Common myeloid progenitor, CD34-positive (primary cell): Measurements from ENCODE around the gene BCOR.
A peak's percentile ranks its signal among the peaks of the same experiment; 100 is the strongest.

Source experiments
- CTCF ChIA-PET: fragments of 350-600 bp; sonication (Branson Sonifier 250); formaldehyde crosslinking; loops from one replicate; lab custom pipeline; 2021; ENCODE audit warnings: antibody characterized with exemption; lab: Charles Lee
- POLR2A ChIA-PET: fragments of 350-600 bp; sonication (Branson Sonifier 250); formaldehyde crosslinking; loops from one replicate; lab custom pipeline; 2021; ENCODE audit warnings: antibody characterized with exemption; lab: Charles Lee
- DNase-seq, 3 donors: peaks; one replicate each; pipeline versions ENCODE4 v3.0.0 to v3.0.0-alpha.2; 2013
- H3K27ac ChIP-seq, 2 experiments: 1 replicate in 1 of 2; 2 replicates in 1 of 2; pipeline ENCODE4 v1.7.0; 2013; ENCODE audit warnings: inconsistent platforms in 2 of 2, low read length in 2 of 2, mild to moderate bottlenecking in 2 of 2, low read depth in 1 of 2, moderate library complexity in 1 of 2; ENCODE audit not compliant: severe bottlenecking in 2 of 2, insufficient read depth in 1 of 2, poor library complexity in 1 of 2
- H3K27me3 ChIP-seq, 5 experiments: replicated peaks in 2 of 5; 1 replicate in 3 of 5; 2 replicates in 2 of 5; pipeline versions ENCODE4 v1.6.1 to v1.7.0; 2013; ENCODE audit warnings: low read length in 4 of 5, mild to moderate bottlenecking in 2 of 5, moderate library complexity in 2 of 5, inconsistent platforms in 1 of 5; ENCODE audit not compliant: insufficient read depth in 5 of 5, control insufficient read depth in 4 of 5
- H3K36me3 ChIP-seq, 4 experiments: 1 replicate in 2 of 4; 2 replicates in 2 of 4; pipeline versions ENCODE4 v1.6.1 to v1.7.0; 2013; ENCODE audit warnings: low read length in 3 of 4, control low read depth in 1 of 4, mild to moderate bottlenecking in 1 of 4; ENCODE audit not compliant: control insufficient read depth in 4 of 4, insufficient read depth in 4 of 4
- H3K4me1 ChIP-seq, 4 experiments: 1 replicate in 3 of 4; 2 replicates in 1 of 4; pipeline versions ENCODE4 v1.6.1 to v1.7.1; 2013; ENCODE audit warnings: low read length in 3 of 4, mild to moderate bottlenecking in 3 of 4, control low read depth in 1 of 4, inconsistent platforms in 1 of 4, moderate library complexity in 1 of 4; ENCODE audit not compliant: control insufficient read depth in 4 of 4, insufficient read depth in 4 of 4; ENCODE audit errors: control extremely low read depth in 1 of 4
- H3K4me3 ChIP-seq, 7 experiments: 1 replicate in 4 of 7; 2 replicates in 3 of 7; pipeline versions ENCODE4 v1.5.1 to v1.7.0; 2013; ENCODE audit warnings: mild to moderate bottlenecking in 7 of 7, low read length in 6 of 7, moderate library complexity in 6 of 7, inconsistent platforms in 2 of 7, low read depth in 2 of 7, control low read depth in 1 of 7; ENCODE audit not compliant: insufficient read depth in 4 of 7, control insufficient read depth in 1 of 7; ENCODE audit errors: extremely low read depth in 1 of 7
- H3K9me3 ChIP-seq, 5 experiments: 1 replicate in 4 of 5; 2 replicates in 1 of 5; pipeline versions ENCODE4 v1.6.1 to v1.7.1; 2013; ENCODE audit warnings: low read length in 4 of 5, mild to moderate bottlenecking in 2 of 5, inconsistent platforms in 1 of 5, low read depth in 1 of 5, moderate library complexity in 1 of 5; ENCODE audit not compliant: control insufficient read depth in 4 of 5, insufficient read depth in 2 of 5; ENCODE audit errors: control extremely low read depth in 1 of 5
- WGBS: methylation state at CpG from one replicate; pipeline ENCODE4 v1.1.5; 2013; ENCODE audit not compliant: insufficient coverage; 5-methylcytosine and 5-hydroxymethylcytosine counted together

The BCOR gene

DNA sequence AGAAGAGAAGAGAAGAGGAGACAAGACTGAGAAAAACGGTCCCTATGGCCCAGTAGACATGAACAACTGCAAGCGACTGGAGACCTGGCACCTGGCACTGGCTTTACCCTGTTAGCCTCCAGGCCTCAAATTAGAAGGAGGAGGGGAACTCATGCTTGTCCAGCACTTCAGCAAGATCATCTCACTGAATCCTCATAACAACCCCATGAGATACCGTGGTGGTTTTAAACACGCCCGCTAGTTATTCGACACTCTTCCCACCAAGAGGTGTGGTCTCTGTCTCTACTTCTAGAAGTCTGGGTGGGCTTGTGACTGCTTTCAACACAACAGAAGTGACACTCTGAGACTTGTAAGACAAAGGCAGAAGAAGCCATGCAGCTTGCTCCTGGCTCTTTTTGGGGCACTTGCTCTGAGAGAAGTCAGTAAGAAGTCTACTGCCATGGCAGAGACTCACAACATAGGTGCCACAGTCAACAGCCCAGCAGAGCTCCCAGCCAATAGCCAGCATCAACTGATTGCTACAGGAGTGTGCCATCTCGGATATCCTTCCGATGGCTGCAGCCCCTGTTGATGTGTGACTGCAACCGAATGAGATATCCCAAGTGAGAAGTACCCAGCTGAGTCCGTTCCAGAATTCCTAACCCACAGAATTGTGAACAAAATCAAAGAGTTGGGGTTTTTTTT lies 34.0 kb upstream of the BCOR start:
- ChIA-PET POLR2A (no interaction called here), CTCF (interaction anchor here (0.8 to 1.5 kb wide), 2 partner anchors 10 to 20 kb away, joined by 3 to 4 read pairs; no protein-coding TSS in a partner anchor)
- Histone ChIP-seq H3K36me3 (peaks cover 0 to 2% (median 0%) of the 10 kb centered on the region in 4 experiments), H3K4me3 (no peak overlapping the region), H3K4me1 (peaks cover 0 to 4% (median 0%) of the 10 kb centered on the region in 4 experiments), H3K9me3 (no peaks in the 10 kb centered on the region), H3K27me3 (no peaks in the 10 kb centered on the region), H3K27ac (peak overlapping the region in 1 of 2 experiments; percentile 3)
- 87% methylated on average over 7 of the region's 10 CpGs for WGBS
- no peak for DNase-seq

DNA sequence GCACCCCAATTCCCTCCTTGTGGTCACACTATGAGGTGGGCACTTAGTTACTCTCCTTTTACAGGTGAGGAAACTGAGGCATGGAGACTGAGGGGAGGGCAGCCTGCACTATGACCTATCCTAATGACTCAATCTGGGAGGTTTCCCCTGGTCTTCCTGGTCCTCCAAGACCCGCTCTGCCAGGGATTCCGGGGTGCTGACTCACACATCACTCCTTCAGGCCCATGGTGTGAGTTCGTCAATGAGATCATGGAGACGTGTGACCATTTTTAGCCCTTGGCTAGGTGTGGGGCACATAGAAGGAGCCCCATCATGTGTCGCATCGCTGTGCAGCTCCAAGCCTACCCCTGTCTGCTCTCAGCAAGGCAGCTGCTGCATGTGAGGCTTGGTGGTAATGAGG lies 32.4 kb upstream of the BCOR start:
- Histone ChIP-seq H3K9me3 (no peaks in the 10 kb centered on the region), H3K36me3 (no peaks in the 10 kb centered on the region), H3K27me3 (no peaks in the 10 kb centered on the region), H3K4me1 (peaks cover 0 to 6% (median 0%) of the 10 kb centered on the region in 4 experiments), H3K4me3 (no peak overlapping the region), H3K27ac (no peak overlapping the region)
- 94% methylated on average over 6 of the region's 6 CpGs for WGBS
- POLR2A ChIA-PET, result no interaction called here
- DNase-seq, result no peak
- CTCF ChIA-PET, result interaction anchor here (1.9 kb wide), 1 partner anchor 16 kb away, joined by 6 read pairs; no protein-coding TSS in a partner anchor

DNA sequence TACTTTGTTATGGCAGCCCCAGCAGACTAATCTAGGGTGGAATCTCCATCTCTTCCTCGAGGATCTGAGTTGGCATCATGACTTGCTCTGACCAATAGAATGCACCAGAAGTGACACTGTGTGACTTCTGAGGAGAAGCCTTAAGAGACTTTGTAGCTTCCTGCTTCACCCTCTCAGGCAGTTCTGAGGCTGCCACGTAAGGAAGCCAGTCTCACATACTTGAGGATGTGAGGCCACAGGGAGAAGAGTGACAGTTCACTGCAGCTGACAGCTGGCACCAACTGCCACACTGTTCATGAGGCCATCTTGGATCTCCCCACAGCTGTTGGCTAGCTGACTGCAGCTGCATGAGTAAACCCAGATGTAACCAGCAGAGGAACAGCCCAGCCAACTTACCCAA lies 29.3 kb upstream of the BCOR start:
- Histone ChIP-seq H3K4me3 (no peak overlapping the region), H3K4me1 (peaks cover 0 to 6% (median 0%) of the 10 kb centered on the region in 4 experiments), H3K9me3 (no peaks in the 10 kb centered on the region), H3K27me3 (no peaks in the 10 kb centered on the region), H3K27ac (no peak overlapping the region), H3K36me3 (no peaks in the 10 kb centered on the region)
- peak; percentile 64 to 96 (median 94) for DNase-seq
- ChIA-PET CTCF (interaction anchor here (1.0 to 1.3 kb wide), 3 partner anchors 13 to 26 kb away, joined by 3 to 5 read pairs (median 4); no protein-coding TSS in a partner anchor), POLR2A (interaction anchor here (1.0 kb wide), 1 partner anchor 48 kb away, joined by 3 read pairs; no protein-coding TSS in a partner anchor)
- WGBS, result 58% methylated on average over 2 of the region's 2 CpGs

DNA sequence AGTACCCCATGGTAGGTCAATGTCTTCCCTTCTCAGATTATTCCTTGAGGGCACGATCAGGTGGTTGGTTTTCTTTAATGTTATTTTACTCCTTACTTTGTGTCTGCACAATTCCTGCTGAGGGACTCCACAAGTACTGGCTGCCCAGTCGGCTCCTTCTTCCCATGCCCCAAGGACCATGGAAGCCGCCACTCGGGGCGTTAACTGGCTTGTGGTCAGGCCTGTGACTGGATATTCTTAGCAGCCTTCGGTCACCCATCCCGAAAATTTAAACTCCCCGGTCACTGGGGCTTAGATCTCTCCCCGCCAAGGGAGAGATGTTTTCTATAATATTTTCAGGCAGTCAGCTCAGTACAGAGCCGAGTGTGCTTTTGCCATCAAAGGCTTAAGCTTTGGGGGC lies 24.7 kb upstream of the BCOR start:
- Histone ChIP-seq H3K9me3 (no peaks in the 10 kb centered on the region), H3K4me3 (no peak overlapping the region), H3K27ac (no peak overlapping the region), H3K4me1 (peaks cover 0 to 22% (median 11%) of the 10 kb centered on the region in 4 experiments), H3K27me3 (peaks cover 0 to 10% (median 0%) of the 10 kb centered on the region in 5 experiments), H3K36me3 (no peaks in the 10 kb centered on the region)
- CTCF ChIA-PET, result interaction anchor here (0.5 kb wide), 1 partner anchor 330 kb away, joined by 3 read pairs; no protein-coding TSS in a partner anchor
- WGBS, result 89% methylated on average over 8 of the region's 10 CpGs
- POLR2A ChIA-PET, result no interaction called here
- DNase-seq, result no peak

DNA sequence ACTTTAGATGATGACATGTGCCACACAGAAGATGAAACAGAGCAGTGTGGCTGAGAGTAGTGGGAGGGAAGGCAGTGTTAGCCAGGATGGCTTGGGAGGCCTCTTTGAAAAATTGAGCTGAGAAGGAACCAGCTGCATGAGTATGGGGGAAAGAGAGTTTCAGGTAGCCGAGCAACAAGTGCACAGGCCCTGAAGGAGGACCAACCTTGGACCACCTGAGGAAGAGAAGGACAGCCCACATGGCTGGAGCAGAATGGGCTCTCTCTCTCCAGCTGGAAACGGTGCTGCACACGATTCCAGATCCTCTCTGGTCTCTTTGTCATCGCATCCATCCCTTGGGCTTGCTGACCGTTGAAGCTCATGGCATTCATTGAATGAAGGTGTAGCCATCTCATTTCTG lies 23.9 kb upstream of the BCOR start:
- CTCF ChIA-PET, result interaction anchor here (0.8 kb wide), 1 partner anchor 8 kb away, joined by 4 read pairs; no protein-coding TSS in a partner anchor

DNA sequence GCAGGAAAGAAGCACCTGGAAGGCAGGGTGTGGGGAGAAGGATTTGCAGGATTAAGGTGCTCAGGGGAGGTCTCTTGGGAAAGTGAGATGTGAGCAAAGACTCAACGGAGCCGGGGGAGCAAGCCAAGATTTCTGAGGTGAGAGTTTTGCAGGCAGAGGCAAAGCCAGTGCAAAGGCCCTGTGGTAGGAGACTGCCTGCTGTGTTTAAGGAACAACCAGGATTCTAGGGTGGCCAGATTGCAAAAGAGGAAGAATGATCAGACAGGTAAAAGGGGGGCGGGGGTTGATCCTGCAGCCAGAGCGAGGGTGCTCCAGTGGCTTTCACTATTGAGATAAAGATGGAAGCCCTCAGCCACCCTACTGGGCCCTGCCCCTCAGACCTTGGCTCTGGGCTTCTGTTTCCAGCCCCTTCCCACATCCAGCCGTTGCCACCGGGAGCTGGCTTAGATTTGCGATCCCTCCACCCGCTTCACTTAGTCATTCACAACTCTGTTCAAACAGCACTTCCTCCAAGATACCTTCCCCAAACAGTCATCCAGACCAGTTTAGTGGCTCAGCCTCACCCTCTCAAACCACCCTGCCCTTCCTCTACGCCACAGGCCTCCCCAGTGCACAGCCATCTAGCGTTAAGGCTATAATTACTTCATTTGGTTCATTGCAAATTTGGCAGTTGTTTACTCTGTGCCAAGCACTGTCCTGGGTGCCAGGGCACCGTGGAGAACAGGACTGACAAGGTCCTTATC lies 23.3 kb upstream of the BCOR start:
- POLR2A ChIA-PET, result no interaction called here
- WGBS, result 61% methylated on average over 11 of the region's 11 CpGs
- CTCF ChIA-PET, result interaction anchor here (0.8 kb wide), 1 partner anchor 8 kb away, joined by 4 read pairs; no protein-coding TSS in a partner anchor

More for the DNA sequence above, 23.9 kb upstream of the BCOR start:
- Histone ChIP-seq H3K4me1 (peaks cover 0 to 17% (median 11%) of the 10 kb centered on the region in 4 experiments), H3K27ac (no peak overlapping the region), H3K9me3 (no peaks in the 10 kb centered on the region), H3K36me3 (no peaks in the 10 kb centered on the region), H3K4me3 (no peak overlapping the region), H3K27me3 (peaks cover 0 to 10% (median 0%) of the 10 kb centered on the region in 5 experiments)
- 86% methylated on average over 5 of the region's 5 CpGs for WGBS
- DNase-seq, result no peak
- POLR2A ChIA-PET, result no interaction called here

More for the DNA sequence above, 23.3 kb upstream of the BCOR start:
- no peak overlapping the region for H3K4me3 ChIP-seq
- peaks cover 0 to 10% (median 0%) of the 10 kb centered on the region in 5 experiments for H3K27me3 ChIP-seq
- H3K9me3 ChIP-seq, result no peaks in the 10 kb centered on the region
- DNase-seq, result peak; percentile 67 to 91 (median 86)
- peaks cover 0 to 17% (median 11%) of the 10 kb centered on the region in 4 experiments for H3K4me1 ChIP-seq
- no peaks in the 10 kb centered on the region for H3K36me3 ChIP-seq
- no peak overlapping the region for H3K27ac ChIP-seq
